ENCODE measurements around the gene CDPF1. TPM values are rescaled to one million over a fixed set of nuclear protein-coding genes. Genes with fewer than 3 reads are reported as not detected.

Gene CDPF1
- total and polyA plus RNA-seq, 2 experiments from 2014 or later, result 10.1 to 14.5 TPM

DNA sequence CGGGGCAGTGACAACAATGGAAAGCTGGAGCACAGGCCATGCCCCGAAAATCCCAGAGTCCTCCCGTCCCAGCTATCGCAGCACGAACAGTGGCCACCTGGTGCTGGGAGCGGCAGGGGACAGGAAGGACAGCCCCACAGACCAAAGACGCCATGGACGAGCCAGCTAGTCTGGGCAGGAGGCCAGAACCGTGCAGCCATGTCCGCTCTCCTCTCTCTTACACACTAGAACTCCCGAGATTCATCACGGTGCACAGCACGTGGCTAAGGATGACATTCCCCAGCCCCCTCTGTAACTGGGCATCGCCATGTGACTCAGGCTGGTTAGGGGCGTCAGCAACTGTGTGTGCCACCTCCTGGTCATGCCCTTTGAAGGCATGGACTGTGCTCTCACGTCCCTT, 4.6 kb downstream of the CDPF1 start:
- Mint-ChIP-seq H3K27me3 (ENCODE audit: insufficient read depth, low read depth, poor library complexity) (peaks cover 8% of the 10 kb centered on the region), H3K27ac (no peak overlapping the region), H3K4me1 (peaks cover 4% of the 10 kb centered on the region), H3K4me3 (no peak overlapping the region), H3K9me3 (no peaks in the 10 kb centered on the region), H3K36me3 (ENCODE audit: low read depth) (peaks cover 2% of the 10 kb centered on the region; the same call in 1 of the 3 replicates)
- Histone ChIP-seq H3K27me3 (ENCODE audit: insufficient read depth) (no peaks in the 10 kb centered on the region), H3F3A (replicated peaks; ENCODE audit: low read depth) (no peaks in the 10 kb centered on the region), H4K20me1 (replicated peaks; ENCODE audit: insufficient read depth) (no peaks in the 10 kb centered on the region), H3K9me2 (ENCODE audit: insufficient read depth) (no peaks in the 10 kb centered on the region), H3K4me3 (no peak overlapping the region), H2AFZ (no peak overlapping the region), H3K27ac (ENCODE audit: low read depth) (no peak overlapping the region), H3K4me1 (ENCODE audit: insufficient read depth) (no peaks in the 10 kb centered on the region), H3K36me3 (ENCODE audit: insufficient read depth) (no peaks in the 10 kb centered on the region), H3K79me2 (replicated peaks; ENCODE audit: insufficient read depth) (no peaks in the 10 kb centered on the region), H3K4me2 (no peak overlapping the region)
- ATAC-seq, result no peak
- TF ChIP-seq ZNF331 (CRISPR knock-in tag; IDR thresholded peaks at IDR 0.05; ENCODE audit: low read depth) (no peak), JUNB (IDR thresholded peaks at IDR 0.05; ENCODE audit: unreplicated experiment) (no peak), NANOG (IDR thresholded peaks at IDR 0.05; ENCODE audit: borderline replicate concordance) (no peak), STAT1 (IDR thresholded peaks at IDR 0.05; ENCODE audit: unreplicated experiment) (no peak), CREB1 (CRISPR knock-in tag; IDR thresholded peaks at IDR 0.05; ENCODE audit: low read depth) (no peak), EZH2 (IDR thresholded peaks at IDR 0.05; ENCODE audit: low read depth, unreplicated experiment) (no peak), ZNF114 (CRISPR knock-in tag; IDR thresholded peaks at IDR 0.05) (no peak)
- TF ChIP-seq, protein P1, sequence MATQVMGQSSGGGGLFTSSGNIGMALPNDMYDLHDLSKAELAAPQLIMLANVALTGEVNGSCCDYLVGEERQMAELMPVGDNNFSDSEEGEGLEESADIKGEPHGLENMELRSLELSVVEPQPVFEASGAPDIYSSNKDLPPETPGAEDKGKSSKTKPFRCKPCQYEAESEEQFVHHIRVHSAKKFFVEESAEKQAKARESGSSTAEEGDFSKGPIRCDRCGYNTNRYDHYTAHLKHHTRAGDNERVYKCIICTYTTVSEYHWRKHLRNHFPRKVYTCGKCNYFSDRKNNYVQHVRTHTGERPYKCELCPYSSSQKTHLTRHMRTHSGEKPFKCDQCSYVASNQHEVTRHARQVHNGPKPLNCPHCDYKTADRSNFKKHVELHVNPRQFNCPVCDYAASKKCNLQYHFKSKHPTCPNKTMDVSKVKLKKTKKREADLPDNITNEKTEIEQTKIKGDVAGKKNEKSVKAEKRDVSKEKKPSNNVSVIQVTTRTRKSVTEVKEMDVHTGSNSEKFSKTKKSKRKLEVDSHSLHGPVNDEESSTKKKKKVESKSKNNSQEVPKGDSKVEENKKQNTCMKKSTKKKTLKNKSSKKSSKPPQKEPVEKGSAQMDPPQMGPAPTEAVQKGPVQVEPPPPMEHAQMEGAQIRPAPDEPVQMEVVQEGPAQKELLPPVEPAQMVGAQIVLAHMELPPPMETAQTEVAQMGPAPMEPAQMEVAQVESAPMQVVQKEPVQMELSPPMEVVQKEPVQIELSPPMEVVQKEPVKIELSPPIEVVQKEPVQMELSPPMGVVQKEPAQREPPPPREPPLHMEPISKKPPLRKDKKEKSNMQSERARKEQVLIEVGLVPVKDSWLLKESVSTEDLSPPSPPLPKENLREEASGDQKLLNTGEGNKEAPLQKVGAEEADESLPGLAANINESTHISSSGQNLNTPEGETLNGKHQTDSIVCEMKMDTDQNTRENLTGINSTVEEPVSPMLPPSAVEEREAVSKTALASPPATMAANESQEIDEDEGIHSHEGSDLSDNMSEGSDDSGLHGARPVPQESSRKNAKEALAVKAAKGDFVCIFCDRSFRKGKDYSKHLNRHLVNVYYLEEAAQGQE (IDR thresholded peaks at IDR 0.05; ENCODE audit: unreplicated experiment), result no peak
- TF ChIP-seq, protein P2, sequence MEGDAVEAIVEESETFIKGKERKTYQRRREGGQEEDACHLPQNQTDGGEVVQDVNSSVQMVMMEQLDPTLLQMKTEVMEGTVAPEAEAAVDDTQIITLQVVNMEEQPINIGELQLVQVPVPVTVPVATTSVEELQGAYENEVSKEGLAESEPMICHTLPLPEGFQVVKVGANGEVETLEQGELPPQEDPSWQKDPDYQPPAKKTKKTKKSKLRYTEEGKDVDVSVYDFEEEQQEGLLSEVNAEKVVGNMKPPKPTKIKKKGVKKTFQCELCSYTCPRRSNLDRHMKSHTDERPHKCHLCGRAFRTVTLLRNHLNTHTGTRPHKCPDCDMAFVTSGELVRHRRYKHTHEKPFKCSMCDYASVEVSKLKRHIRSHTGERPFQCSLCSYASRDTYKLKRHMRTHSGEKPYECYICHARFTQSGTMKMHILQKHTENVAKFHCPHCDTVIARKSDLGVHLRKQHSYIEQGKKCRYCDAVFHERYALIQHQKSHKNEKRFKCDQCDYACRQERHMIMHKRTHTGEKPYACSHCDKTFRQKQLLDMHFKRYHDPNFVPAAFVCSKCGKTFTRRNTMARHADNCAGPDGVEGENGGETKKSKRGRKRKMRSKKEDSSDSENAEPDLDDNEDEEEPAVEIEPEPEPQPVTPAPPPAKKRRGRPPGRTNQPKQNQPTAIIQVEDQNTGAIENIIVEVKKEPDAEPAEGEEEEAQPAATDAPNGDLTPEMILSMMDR (conservative IDR thresholded peaks at IDR 0.05; ENCODE audit: low read depth in 2 of 2), result no peak
- TF ChIP-seq, protein P3, sequence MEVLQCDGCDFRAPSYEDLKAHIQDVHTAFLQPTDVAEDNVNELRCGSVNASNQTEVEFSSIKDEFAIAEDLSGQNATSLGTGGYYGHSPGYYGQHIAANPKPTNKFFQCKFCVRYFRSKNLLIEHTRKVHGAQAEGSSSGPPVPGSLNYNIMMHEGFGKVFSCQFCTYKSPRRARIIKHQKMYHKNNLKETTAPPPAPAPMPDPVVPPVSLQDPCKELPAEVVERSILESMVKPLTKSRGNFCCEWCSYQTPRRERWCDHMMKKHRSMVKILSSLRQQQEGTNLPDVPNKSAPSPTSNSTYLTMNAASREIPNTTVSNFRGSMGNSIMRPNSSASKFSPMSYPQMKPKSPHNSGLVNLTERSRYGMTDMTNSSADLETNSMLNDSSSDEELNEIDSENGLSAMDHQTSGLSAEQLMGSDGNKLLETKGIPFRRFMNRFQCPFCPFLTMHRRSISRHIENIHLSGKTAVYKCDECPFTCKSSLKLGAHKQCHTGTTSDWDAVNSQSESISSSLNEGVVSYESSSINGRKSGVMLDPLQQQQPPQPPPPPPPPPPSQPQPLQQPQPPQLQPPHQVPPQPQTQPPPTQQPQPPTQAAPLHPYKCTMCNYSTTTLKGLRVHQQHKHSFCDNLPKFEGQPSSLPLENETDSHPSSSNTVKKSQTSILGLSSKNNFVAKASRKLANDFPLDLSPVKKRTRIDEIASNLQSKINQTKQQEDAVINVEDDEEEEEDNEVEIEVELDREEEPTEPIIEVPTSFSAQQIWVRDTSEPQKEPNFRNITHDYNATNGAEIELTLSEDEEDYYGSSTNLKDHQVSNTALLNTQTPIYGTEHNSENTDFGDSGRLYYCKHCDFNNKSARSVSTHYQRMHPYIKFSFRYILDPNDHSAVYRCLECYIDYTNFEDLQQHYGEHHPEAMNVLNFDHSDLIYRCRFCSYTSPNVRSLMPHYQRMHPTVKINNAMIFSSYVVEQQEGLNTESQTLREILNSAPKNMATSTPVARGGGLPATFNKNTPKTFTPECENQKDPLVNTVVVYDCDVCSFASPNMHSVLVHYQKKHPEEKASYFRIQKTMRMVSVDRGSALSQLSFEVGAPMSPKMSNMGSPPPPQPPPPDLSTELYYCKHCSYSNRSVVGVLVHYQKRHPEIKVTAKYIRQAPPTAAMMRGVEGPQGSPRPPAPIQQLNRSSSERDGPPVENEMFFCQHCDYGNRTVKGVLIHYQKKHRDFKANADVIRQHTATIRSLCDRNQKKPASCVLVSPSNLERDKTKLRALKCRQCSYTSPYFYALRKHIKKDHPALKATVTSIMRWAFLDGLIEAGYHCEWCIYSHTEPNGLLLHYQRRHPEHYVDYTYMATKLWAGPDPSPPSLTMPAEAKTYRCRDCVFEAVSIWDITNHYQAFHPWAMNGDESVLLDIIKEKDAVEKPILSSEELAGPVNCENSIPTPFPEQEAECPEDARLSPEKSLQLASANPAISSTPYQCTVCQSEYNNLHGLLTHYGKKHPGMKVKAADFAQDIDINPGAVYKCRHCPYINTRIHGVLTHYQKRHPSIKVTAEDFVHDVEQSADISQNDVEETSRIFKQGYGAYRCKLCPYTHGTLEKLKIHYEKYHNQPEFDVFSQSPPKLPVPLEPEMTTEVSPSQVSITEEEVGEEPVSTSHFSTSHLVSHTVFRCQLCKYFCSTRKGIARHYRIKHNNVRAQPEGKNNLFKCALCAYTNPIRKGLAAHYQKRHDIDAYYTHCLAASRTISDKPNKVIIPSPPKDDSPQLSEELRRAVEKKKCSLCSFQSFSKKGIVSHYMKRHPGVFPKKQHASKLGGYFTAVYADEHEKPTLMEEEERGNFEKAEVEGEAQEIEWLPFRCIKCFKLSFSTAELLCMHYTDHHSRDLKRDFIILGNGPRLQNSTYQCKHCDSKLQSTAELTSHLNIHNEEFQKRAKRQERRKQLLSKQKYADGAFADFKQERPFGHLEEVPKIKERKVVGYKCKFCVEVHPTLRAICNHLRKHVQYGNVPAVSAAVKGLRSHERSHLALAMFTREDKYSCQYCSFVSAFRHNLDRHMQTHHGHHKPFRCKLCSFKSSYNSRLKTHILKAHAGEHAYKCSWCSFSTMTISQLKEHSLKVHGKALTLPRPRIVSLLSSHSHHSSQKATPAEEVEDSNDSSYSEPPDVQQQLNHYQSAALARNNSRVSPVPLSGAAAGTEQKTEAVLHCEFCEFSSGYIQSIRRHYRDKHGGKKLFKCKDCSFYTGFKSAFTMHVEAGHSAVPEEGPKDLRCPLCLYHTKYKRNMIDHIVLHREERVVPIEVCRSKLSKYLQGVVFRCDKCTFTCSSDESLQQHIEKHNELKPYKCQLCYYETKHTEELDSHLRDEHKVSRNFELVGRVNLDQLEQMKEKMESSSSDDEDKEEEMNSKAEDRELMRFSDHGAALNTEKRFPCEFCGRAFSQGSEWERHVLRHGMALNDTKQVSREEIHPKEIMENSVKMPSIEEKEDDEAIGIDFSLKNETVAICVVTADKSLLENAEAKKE (CRISPR knock-in tag; IDR thresholded peaks at IDR 0.05), result no peak
- TF ChIP-seq, protein P4, sequence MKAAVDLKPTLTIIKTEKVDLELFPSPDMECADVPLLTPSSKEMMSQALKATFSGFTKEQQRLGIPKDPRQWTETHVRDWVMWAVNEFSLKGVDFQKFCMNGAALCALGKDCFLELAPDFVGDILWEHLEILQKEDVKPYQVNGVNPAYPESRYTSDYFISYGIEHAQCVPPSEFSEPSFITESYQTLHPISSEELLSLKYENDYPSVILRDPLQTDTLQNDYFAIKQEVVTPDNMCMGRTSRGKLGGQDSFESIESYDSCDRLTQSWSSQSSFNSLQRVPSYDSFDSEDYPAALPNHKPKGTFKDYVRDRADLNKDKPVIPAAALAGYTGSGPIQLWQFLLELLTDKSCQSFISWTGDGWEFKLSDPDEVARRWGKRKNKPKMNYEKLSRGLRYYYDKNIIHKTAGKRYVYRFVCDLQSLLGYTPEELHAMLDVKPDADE (IDR thresholded peaks at IDR 0.05), result no peak
- no peak for DNase-seq (ENCODE audit: low spot score)

Measured in GM23338 (cell line).